HUES64 (cell line): Measurements from ENCODE around the gene FAM107A. TPM values are rescaled to one million over a fixed set of nuclear protein-coding genes. Genes with fewer than 3 reads are reported as not detected.
A peak's percentile ranks its signal among the peaks of the same experiment; 100 is the strongest.

Experiments used
- H3K27ac ChIP-seq: 2 replicates; pipeline ENCODE4 v1.7.0; 2013; ENCODE audit warnings: low read depth, low read length, inconsistent platforms
- H3K27me3 ChIP-seq: 2 replicates; pipeline ENCODE4 v1.6.1; 2013; ENCODE audit warnings: mild to moderate bottlenecking, low read length; ENCODE audit not compliant: insufficient read depth
- H3K36me3 ChIP-seq: 2 replicates; pipeline ENCODE4 v1.6.1; 2013; ENCODE audit warnings: mild to moderate bottlenecking, low read length; ENCODE audit not compliant: insufficient read depth
- H3K4me1 ChIP-seq: 2 replicates; pipeline ENCODE4 v1.6.1; 2013; ENCODE audit warnings: mild to moderate bottlenecking, low read length, moderate library complexity; ENCODE audit not compliant: insufficient read depth
- H3K4me3 ChIP-seq: 2 replicates; pipeline ENCODE4 v1.5.1; 2013; ENCODE audit warnings: mild to moderate bottlenecking, low read length, moderate library complexity
- H3K9ac ChIP-seq: 2 replicates; pipeline ENCODE4 v1.6.1; 2013; ENCODE audit warnings: mild to moderate bottlenecking, low read depth, low read length
- H3K9me3 ChIP-seq: 2 replicates; pipeline ENCODE4 v1.6.1; 2013; ENCODE audit warnings: low read depth, low read length; ENCODE audit not compliant: insufficient read depth
- WGBS: fragments of 150-250, 120-280 bp; methylation state at CpG from one replicate; pipeline ENCODE4 v1.1.7; 2013; ENCODE audit warnings: missing lambda C conversion rate; 5-methylcytosine and 5-hydroxymethylcytosine counted together
- polyA plus RNA-seq, 2 experiments: library from polyadenylated mRNA; stranded (reverse); fragments of 50-300 nt; gene quantifications; one replicate each; pipeline ENCODE4 v1.2.3, GENCODE V29; 2013

The FAM107A gene
- polyA plus RNA-seq (2013, experiment 1 of 2) = 0.70 TPM
- 1.1 TPM for polyA plus RNA-seq (2013, experiment 2 of 2)

- WGBS = 52% methylated on average over 12 of the region's 12 CpGs
- Histone ChIP-seq H3K36me3 (no peaks in the 10 kb centered on the region), H3K9me3 (no peaks in the 10 kb centered on the region), H3K4me1 (peaks cover 24% of the 10 kb centered on the region), H3K4me3 (no peak within 1 kb of the TSS), H3K27ac (0 out of 2 replicates have a peak within 1 kb of the TSS, but pooled peaks have one; percentile 6), H3K27me3 (no peaks in the 10 kb centered on the region), H3K9ac (no peak within 1 kb of the TSS)
Observed at GRCh38 chr3:58577269-58577821, at the start of gene FAM107A. Gene FAM107A (minus strand): TSS chr3:58577391. CDS start chr3:58569860, 7,531 bp downstream.

GRCh38 chr3:58625196-58625824, 48.1 kb upstream of the FAM107A start:
- H3K27ac ChIP-seq = no peak overlapping the region
- H3K27me3 ChIP-seq = no peaks in the 10 kb centered on the region
- 86% methylated on average over 9 of the region's 9 CpGs for WGBS
- no peak overlapping the region for H3K9ac ChIP-seq
- H3K9me3 ChIP-seq = no peaks in the 10 kb centered on the region
- H3K4me1 ChIP-seq = 0 out of 2 replicates have a peak, but pooled peaks cover 3% of the 10 kb centered on the region
- no peak overlapping the region for H3K4me3 ChIP-seq
- no peaks in the 10 kb centered on the region for H3K36me3 ChIP-seq

GRCh38 chr3:58624550-58624949, 47.4 kb upstream of the FAM107A start:
- H3K4me3 ChIP-seq = no peak overlapping the region
- H3K9ac ChIP-seq = no peak overlapping the region
- H3K36me3 ChIP-seq = no peaks in the 10 kb centered on the region
- no peak overlapping the region for H3K27ac ChIP-seq
- no peaks in the 10 kb centered on the region for H3K27me3 ChIP-seq
- H3K4me1 ChIP-seq = no peaks in the 10 kb centered on the region
- no peaks in the 10 kb centered on the region for H3K9me3 ChIP-seq
- WGBS = 69% methylated on average over 3 of the region's 3 CpGs

- H3K4me3 ChIP-seq = no peak overlapping the region
- no peaks in the 10 kb centered on the region for H3K36me3 ChIP-seq
- H3K4me1 ChIP-seq = no peaks in the 10 kb centered on the region
- WGBS = 92% methylated on average over 5 of the region's 5 CpGs
- no peak overlapping the region for H3K27ac ChIP-seq
- H3K27me3 ChIP-seq = no peaks in the 10 kb centered on the region
- H3K9me3 ChIP-seq = no peaks in the 10 kb centered on the region
- H3K9ac ChIP-seq = no peak overlapping the region
Observed at GRCh38 chr3:58623961-58624360, 46.8 kb upstream of the FAM107A start.

GRCh38 chr3:58623478-58623877, 46.3 kb upstream of the FAM107A start:
- Histone ChIP-seq H3K9me3 (no peaks in the 10 kb centered on the region), H3K4me1 (no peaks in the 10 kb centered on the region)
- WGBS = 76% methylated on average over 8 of the region's 8 CpGs

GRCh38 chr3:58622892-58623291, 45.7 kb upstream of the FAM107A start:
- WGBS = 94% methylated on average over 8 of the region's 8 CpGs
- Histone ChIP-seq H3K36me3 (no peaks in the 10 kb centered on the region), H3K27me3 (no peaks in the 10 kb centered on the region), H3K27ac (no peak overlapping the region), H3K9ac (no peak overlapping the region), H3K4me3 (no peak overlapping the region), H3K9me3 (no peaks in the 10 kb centered on the region), H3K4me1 (no peaks in the 10 kb centered on the region)

More at GRCh38 chr3:58623478-58623877, 46.3 kb upstream of the FAM107A start:
- Histone ChIP-seq H3K9ac (no peak overlapping the region), H3K36me3 (no peaks in the 10 kb centered on the region), H3K4me3 (no peak overlapping the region), H3K27me3 (no peaks in the 10 kb centered on the region), H3K27ac (no peak overlapping the region)

- H3K36me3 ChIP-seq = no peaks in the 10 kb centered on the region
- no peaks in the 10 kb centered on the region for H3K27me3 ChIP-seq
- H3K27ac ChIP-seq = no peak overlapping the region
- H3K9me3 ChIP-seq = no peaks in the 10 kb centered on the region
- 90% methylated on average over 3 of the region's 4 CpGs for WGBS
- no peak overlapping the region for H3K9ac ChIP-seq
- no peak overlapping the region for H3K4me3 ChIP-seq
- peaks cover 4% of the 10 kb centered on the region; the same call in 1 of the 2 replicates for H3K4me1 ChIP-seq
Observed at GRCh38 chr3:58622436-58622835, 45.2 kb upstream of the FAM107A start.

- Histone ChIP-seq H3K9ac (no peak overlapping the region), H3K27me3 (no peaks in the 10 kb centered on the region), H3K9me3 (no peaks in the 10 kb centered on the region), H3K4me3 (no peak overlapping the region), H3K27ac (no peak overlapping the region), H3K36me3 (no peaks in the 10 kb centered on the region), H3K4me1 (peaks cover 8% of the 10 kb centered on the region; the same call in 1 of the 2 replicates)
- 89% methylated on average over 6 of the region's 6 CpGs for WGBS
Observed at GRCh38 chr3:58621086-58621830, 44.1 kb upstream of the FAM107A start.

- Histone ChIP-seq H3K27me3 (no peaks in the 10 kb centered on the region), H3K36me3 (no peaks in the 10 kb centered on the region), H3K9me3 (no peaks in the 10 kb centered on the region), H3K4me3 (no peak overlapping the region), H3K9ac (no peak overlapping the region), H3K4me1 (peaks cover 8% of the 10 kb centered on the region; the same call in 1 of the 2 replicates), H3K27ac (no peak overlapping the region)
- 92% methylated on average over 8 of the region's 8 CpGs for WGBS
Observed at GRCh38 chr3:58620421-58620820, 43.2 kb upstream of the FAM107A start.

- H3K36me3 ChIP-seq = no peaks in the 10 kb centered on the region
- no peaks in the 10 kb centered on the region for H3K27me3 ChIP-seq
- H3K4me3 ChIP-seq = no peak overlapping the region
- H3K27ac ChIP-seq = no peak overlapping the region
- H3K9ac ChIP-seq = no peak overlapping the region
- H3K4me1 ChIP-seq = peaks cover 8% of the 10 kb centered on the region; the same call in 1 of the 2 replicates
- no peaks in the 10 kb centered on the region for H3K9me3 ChIP-seq
- 58% methylated on average over 8 of the region's 8 CpGs for WGBS
Observed at GRCh38 chr3:58617338-58617761, 40.2 kb upstream of the FAM107A start.
